SJSA1 (cell line): ENCODE measurements around the gene KCTD3. TPM values are rescaled to one million over a fixed set of nuclear protein-coding genes. Genes with fewer than 3 reads are reported as not detected.

Experiments
- DNase-seq, 2 experiments: peaks; one replicate each; pipeline ENCODE4 v3.0.0-alpha.2; 2015 to 2020; ENCODE audit warnings: low spot score in 2 of 2, low read depth in 1 of 2
- H3K27ac ChIP-seq: fragments of 250-450 bp; sonication (Bioruptor Pico); 2 replicates; pipeline ENCODE4 v1.5.1; 2020; ENCODE audit warnings: mild to moderate bottlenecking, moderate library complexity
- H3K27me3 ChIP-seq: fragments of 250-450 bp; sonication (Bioruptor Pico); replicated peaks from 2 replicates; pipeline ENCODE4 v1.5.1; 2020; ENCODE audit warnings: mild to moderate bottlenecking, moderate library complexity
- H3K36me3 ChIP-seq: fragments of 250-450 bp; sonication (Bioruptor Pico); 2 replicates; pipeline ENCODE4 v1.5.1; 2020; ENCODE audit warnings: mild to moderate bottlenecking
- H3K4me1 ChIP-seq: fragments of 250-450 bp; sonication (Bioruptor Pico); replicated peaks from 2 replicates; pipeline ENCODE4 v1.6.1; 2021; ENCODE audit warnings: mild to moderate bottlenecking
- H3K4me3 ChIP-seq: fragments of 250-450 bp; sonication (Bioruptor Pico); 2 replicates; pipeline ENCODE4 v1.5.1; 2020; ENCODE audit warnings: mild to moderate bottlenecking
- H3K9me3 ChIP-seq: fragments of 250-450 bp; sonication (Bioruptor Pico); replicated peaks from 2 replicates; pipeline ENCODE4 v1.5.1; 2020; ENCODE audit warnings: mild to moderate bottlenecking
- total RNA-seq: library from RNA; depleted of rRNA; stranded (reverse); fragments of >200 nt; shearing (Covaris generic); gene quantifications from 2 replicates; pipeline ENCODE4 v1.2.3, GENCODE V29; 2014

The KCTD3 gene
- total RNA-seq, 1 experiment from 2014 or later, result 35.2 TPM

DNA sequence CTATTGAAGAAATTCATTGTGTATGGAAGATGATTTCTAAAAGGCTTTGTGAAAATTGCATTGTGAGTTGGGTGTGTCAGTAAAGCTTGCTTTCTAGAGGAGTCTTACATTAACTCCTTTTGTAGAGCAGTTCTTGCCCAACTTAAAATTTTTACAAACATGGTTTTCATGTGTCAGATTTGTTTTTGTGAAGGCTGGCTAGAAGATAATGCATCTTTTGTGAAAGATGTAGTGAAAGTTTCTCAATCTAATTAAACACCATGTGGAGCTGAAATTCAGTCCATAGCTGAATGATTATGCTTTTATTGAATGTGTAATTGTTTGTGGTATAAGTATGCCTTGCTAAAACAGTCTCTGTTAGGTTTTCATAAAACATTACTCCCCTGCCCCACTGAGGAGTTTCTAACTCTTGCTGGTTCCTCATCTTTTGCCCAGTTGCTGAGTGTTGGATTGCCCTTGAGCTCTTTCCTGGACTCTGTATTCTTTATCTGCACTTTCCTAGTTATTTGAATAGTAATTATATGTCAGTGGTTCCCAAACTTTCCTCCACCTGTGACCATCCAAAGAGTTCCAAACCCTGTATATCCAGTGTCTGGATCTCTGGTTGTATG, 38.0 kb downstream of the KCTD3 start:
- no peak for DNase-seq
- Histone ChIP-seq H3K27ac (no peak overlapping the region), H3K9me3 (no peaks in the 10 kb centered on the region)

DNA sequence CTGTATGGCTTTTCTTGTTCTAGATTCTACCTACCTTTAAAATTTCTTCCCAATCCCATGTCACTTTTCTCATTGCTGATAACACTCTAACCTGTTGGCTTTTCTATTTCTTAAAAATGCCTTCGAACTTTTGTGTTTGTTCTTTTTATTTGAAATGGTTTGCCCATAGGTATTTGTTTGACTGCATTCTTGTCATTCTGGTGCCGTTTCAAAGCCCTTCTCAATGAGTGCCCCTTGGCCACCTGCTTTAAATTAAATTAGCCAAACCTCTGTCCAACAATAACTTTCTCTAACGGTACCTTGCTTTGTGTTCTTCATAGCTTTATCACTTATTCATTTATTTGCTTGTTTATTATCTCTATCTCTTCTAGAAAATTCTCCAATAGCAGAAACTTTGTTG, 38.9 kb downstream of the KCTD3 start:
- DNase-seq, result no peak
- Histone ChIP-seq H3K36me3 (peaks cover 25% of the 10 kb centered on the region), H3K4me1 (peaks cover 13% of the 10 kb centered on the region; the same call in 1 of the 2 replicates), H3K27me3 (no peaks in the 10 kb centered on the region), H3K9me3 (no peaks in the 10 kb centered on the region), H3K4me3 (no peak overlapping the region), H3K27ac (no peak overlapping the region)

More for the DNA sequence above, 38.0 kb downstream of the KCTD3 start:
- peaks cover 22% of the 10 kb centered on the region for H3K36me3 ChIP-seq
- H3K4me1 ChIP-seq, result peaks cover 13% of the 10 kb centered on the region; the same call in 1 of the 2 replicates
- H3K4me3 ChIP-seq, result no peak overlapping the region
- no peaks in the 10 kb centered on the region for H3K27me3 ChIP-seq

DNA sequence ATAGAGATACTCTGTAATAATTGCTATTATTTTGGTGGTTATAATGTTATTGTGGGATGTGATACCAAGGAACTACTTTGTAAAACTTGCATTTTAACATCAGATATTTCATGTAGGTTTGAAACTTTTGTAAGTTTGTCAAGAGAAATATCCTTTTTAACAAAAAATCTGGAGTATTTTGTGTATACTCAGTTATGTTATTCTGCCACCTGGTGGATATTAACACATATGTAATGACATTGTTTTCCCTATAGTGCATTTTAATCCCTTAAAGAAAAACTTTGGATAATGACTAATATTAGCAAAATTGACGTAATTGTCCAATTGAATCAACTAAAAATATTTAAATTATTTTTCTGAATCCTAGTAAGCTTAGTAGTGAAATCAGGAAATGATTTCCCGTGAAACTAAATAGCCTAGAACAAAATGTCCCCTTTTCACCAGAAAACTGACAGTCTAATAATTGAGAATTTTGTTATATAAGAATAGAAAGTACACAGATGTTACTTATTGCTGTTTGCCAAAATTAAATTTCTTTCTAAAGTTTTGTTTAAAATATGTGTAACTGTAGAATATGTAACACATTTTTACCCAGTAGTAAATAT, 39.6 kb downstream of the KCTD3 start:
- no peaks in the 10 kb centered on the region for H3K9me3 ChIP-seq
- no peaks in the 10 kb centered on the region for H3K27me3 ChIP-seq
- H3K4me1 ChIP-seq, result peaks cover 13% of the 10 kb centered on the region; the same call in 1 of the 2 replicates
- no peak overlapping the region for H3K4me3 ChIP-seq
- DNase-seq, result no peak
- H3K27ac ChIP-seq, result no peak overlapping the region
- H3K36me3 ChIP-seq, result peaks cover 25% of the 10 kb centered on the region

DNA sequence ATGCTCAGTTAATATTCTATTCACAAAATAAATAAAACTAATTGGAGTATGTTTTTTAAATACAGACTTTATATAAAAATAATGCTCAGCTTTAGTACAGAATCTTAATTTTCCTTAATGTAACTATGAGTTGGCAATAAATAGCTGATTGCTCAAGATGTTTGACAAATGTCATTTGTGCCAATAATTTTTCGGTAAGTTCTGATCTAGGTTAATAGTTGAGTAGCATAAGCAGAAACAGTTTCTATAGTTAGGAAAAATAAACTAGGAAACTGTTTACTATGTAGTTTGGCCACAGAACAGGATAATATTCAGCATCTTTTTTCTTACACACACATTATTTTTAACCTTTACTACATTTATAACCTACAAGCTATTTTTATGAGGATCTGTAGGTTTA, 40.3 kb downstream of the KCTD3 start:
- no peaks in the 10 kb centered on the region for H3K9me3 ChIP-seq
- peaks cover 31% of the 10 kb centered on the region for H3K36me3 ChIP-seq
- no peak overlapping the region for H3K4me3 ChIP-seq
- no peak overlapping the region for H3K27ac ChIP-seq
- peaks cover 12% of the 10 kb centered on the region; the same call in 1 of the 2 replicates for H3K4me1 ChIP-seq
- H3K27me3 ChIP-seq, result no peaks in the 10 kb centered on the region
- no peak for DNase-seq

DNA sequence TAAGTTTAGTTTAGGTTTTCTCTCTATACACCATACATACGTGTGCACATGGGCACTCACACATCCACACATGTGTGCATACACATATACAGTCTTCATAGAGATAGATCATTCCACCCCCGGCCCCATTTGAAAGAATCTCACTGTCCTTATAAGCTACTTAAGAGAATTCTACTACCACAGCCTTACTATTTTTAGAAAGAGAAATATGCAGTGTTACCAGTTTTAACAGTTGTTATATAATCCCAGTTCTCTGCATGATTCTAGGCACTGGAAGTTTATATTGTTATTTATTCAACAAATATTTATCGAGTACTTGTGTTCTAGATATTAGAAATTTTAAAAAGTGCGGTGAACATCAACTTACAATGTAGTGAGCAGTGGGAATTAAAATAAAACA, 41.5 kb downstream of the KCTD3 start:
- Histone ChIP-seq H3K27me3 (no peaks in the 10 kb centered on the region), H3K36me3 (peaks cover 43% of the 10 kb centered on the region), H3K4me3 (no peak overlapping the region), H3K4me1 (no peaks in the 10 kb centered on the region; the same call in 1 of the 2 replicates), H3K27ac (no peak overlapping the region), H3K9me3 (no peaks in the 10 kb centered on the region)
- no peak for DNase-seq

DNA sequence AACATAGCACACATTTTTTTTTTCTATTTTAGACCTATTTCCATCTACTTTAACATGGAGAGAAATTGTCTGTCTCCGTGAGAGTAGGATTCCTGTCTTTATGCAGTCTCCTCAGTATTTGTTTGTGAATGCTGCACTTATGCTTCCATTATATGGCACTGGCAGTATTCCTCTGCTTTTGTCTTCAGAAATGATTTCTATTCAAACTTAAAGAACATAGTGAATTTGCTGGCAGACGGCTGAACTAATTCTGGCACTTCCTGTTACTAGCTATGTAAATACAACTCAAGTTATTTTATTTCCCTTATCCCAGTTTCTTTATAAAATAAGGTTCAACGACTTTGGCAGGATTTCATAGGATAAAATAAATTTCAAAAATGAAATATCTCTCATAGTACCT, 45.3 kb downstream of the KCTD3 start:
- Histone ChIP-seq H3K27ac (no peak overlapping the region), H3K9me3 (no peaks in the 10 kb centered on the region)
- no peak for DNase-seq

DNA sequence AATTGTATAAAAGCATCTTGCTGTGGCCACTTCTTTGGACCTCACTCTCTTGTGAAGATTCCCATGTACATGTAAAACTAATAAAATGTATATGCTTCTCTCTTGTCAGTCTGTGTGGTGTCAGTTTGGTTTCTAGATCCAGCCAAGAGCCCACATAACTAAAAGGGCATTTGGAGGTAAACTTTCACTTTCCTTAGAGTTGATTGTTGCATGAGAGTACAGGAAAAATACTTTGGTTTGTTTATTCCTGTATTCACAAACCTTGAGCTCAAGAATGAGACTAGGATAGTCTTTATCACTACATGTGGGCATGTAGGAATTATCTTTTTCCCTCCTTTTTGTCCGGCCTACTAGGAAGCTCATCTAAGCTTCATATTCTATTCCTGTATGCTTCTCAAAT, 50.9 kb downstream of the KCTD3 start:
- peak in 1 of 2 experiments; percentile 22 for DNase-seq
- Histone ChIP-seq H3K27me3 (no peaks in the 10 kb centered on the region), H3K4me3 (no peak overlapping the region), H3K36me3 (peaks cover 43% of the 10 kb centered on the region), H3K9me3 (no peaks in the 10 kb centered on the region), H3K4me1 (peaks cover 6% of the 10 kb centered on the region; the same call in 1 of the 2 replicates), H3K27ac (no peak overlapping the region)

More for the DNA sequence above, 45.3 kb downstream of the KCTD3 start:
- Histone ChIP-seq H3K27me3 (no peaks in the 10 kb centered on the region), H3K36me3 (peaks cover 48% of the 10 kb centered on the region), H3K4me1 (no peaks in the 10 kb centered on the region), H3K4me3 (no peak overlapping the region)

DNA sequence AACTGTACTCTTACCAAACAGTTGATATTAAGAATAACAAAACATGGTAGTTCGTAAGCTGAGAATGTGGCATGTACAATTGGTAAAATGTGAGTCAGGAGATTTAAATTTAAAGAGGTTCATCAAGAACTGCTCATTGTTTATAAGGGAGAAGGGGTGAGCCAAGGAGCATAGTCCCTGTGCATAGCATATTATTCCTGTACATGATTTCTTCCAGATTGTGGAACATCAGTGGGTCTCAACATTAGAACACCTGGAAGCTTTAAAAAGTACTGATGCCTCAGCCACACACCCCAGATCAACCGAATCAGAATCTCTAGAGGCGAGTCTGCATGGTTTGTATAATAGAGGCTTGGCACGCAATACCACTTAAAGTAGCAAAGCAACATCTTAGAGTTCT, 56.1 kb downstream of the KCTD3 start:
- peaks cover 26% of the 10 kb centered on the region for H3K36me3 ChIP-seq
- H3K27ac ChIP-seq, result no peak overlapping the region
- no peak for DNase-seq

DNA sequence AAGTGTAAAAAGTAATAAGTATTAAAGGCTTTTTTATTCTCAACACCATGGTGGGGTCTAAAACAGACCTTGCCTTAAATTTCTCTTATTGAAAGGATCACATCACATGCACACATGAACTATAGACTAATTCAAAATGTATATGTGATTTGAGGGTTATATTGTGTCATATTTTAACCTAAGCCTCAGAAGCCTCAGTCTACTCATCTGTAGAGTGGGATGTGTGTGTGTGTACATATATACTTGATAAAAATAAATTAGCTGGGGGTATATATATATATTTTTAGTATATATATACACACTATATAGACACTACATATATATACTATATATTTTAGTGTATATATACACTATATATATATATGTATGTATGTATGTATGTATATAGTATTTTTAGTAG, 58.8 kb downstream of the KCTD3 start:
- Histone ChIP-seq H3K27ac (no peak overlapping the region), H3K4me1 (no peaks in the 10 kb centered on the region)

More for the DNA sequence above, 56.1 kb downstream of the KCTD3 start:
- Histone ChIP-seq H3K9me3 (no peaks in the 10 kb centered on the region), H3K4me3 (no peak overlapping the region), H3K4me1 (peaks cover 2% of the 10 kb centered on the region; the same call in 1 of the 2 replicates), H3K27me3 (no peaks in the 10 kb centered on the region)

DNA sequence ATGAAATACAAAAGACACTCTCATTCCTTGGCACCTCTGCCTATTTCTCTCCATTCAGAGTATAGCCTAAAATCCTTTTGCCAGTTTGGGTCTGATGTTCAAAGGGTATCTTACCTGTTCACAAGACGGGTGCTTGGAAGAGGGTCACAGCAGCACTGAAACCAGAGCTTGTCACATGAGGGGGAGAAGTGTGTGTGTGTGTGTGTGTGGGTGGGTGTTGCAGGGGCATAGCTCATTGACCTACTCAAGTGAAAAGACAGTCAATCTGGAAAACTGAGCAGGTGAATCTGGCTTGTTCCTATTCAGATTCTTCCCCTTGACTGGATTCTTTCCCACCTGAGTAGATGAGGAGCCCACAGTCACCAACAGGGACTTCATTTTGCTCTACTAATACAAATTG, 63.9 kb downstream of the KCTD3 start:
- Histone ChIP-seq H3K4me1 (no peaks in the 10 kb centered on the region), H3K9me3 (no peaks in the 10 kb centered on the region), H3K27ac (no peak overlapping the region), H3K4me3 (no peak overlapping the region), H3K27me3 (no peaks in the 10 kb centered on the region), H3K36me3 (no peaks in the 10 kb centered on the region)
- no peak for DNase-seq

More for the DNA sequence above, 58.8 kb downstream of the KCTD3 start:
- Histone ChIP-seq H3K4me3 (no peak overlapping the region), H3K9me3 (no peaks in the 10 kb centered on the region), H3K27me3 (no peaks in the 10 kb centered on the region), H3K36me3 (0 out of 2 replicates have a peak, but pooled peaks cover 4% of the 10 kb centered on the region)
- no peak for DNase-seq

DNA sequence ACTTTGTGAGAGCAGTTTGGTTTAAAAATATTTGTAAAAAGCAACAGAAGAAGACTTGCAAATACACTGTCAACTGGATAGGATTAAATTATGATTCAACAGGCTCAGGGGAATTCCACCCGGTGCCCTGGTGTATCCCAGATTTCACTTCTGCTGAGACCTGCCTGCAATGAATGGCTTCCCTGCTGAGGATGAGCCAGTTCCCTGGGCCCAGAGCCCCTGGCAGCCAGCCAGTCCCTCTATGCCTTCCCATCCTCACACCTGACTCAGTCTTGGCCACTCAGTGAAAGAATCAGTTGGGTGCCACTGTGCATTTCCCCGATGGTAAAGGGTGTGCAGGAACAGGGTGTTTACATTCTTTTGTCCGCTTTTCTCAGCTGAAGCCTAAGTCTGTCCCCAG, 64.4 kb downstream of the KCTD3 start:
- no peak for DNase-seq
- Histone ChIP-seq H3K27ac (no peak overlapping the region), H3K9me3 (no peaks in the 10 kb centered on the region), H3K4me3 (no peak overlapping the region), H3K36me3 (no peaks in the 10 kb centered on the region), H3K27me3 (no peaks in the 10 kb centered on the region), H3K4me1 (no peaks in the 10 kb centered on the region)

DNA sequence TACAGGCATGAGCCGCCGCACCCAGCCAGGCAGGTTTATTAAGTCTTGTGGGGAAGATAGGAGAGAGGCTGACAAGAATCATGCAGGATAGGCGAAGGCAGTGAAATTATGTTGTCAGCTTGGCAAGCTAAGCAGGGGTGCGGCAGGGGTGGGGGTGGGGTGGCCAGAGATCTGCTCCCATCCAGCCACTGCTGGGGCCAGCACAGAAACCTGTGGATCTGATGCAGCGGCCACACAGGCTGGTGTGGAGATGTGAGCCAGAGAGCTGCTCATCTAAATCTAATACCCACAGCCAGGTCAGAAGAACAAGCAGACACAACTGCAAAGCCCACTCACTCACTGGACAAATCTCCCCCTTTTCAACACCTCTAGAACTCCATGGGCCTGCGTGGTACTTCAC, 68.7 kb downstream of the KCTD3 start:
- Histone ChIP-seq H3K27ac (no peak overlapping the region), H3K4me1 (peaks cover 7% of the 10 kb centered on the region), H3K27me3 (no peaks in the 10 kb centered on the region), H3K36me3 (no peaks in the 10 kb centered on the region), H3K4me3 (no peak overlapping the region), H3K9me3 (no peaks in the 10 kb centered on the region)
- no peak for DNase-seq

DNA sequence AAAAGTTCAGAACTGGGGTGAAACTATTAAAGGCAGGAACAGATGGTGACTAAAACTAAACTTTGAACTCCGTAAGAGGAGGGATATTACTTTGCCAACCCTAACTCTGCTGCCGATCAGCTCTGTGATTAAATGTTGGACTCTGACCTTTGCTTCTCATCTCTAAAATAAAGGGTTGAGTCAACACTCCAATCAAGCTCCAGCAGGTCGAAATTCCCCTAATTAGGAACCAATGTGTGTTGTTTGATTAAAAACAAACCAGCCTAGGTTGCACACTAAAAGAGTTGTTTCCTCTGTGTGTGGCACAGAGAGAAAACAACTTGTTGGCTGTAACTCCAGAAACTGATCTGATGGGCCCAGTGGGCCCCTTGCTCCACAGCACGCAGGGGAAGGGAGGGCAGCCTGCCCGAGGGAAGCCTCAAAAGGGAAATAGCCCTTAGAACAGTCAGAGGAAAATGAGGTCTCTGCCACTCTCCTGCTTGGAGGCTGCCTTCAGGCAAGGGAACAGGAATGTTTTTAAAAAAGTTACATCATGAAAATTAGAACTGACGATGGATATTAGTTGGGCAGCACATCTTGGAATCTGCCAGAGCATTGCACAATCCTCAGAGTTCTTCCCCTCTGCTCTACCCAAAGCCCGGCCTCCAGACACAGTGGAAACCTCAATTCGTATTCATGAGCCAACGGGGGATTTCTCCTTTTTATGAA, 69.3 kb downstream of the KCTD3 start:
- no peak for DNase-seq
- Histone ChIP-seq H3K27me3 (no peaks in the 10 kb centered on the region), H3K36me3 (no peaks in the 10 kb centered on the region), H3K9me3 (no peaks in the 10 kb centered on the region), H3K27ac (no peak overlapping the region), H3K4me1 (peaks cover 7% of the 10 kb centered on the region), H3K4me3 (no peak overlapping the region)

DNA sequence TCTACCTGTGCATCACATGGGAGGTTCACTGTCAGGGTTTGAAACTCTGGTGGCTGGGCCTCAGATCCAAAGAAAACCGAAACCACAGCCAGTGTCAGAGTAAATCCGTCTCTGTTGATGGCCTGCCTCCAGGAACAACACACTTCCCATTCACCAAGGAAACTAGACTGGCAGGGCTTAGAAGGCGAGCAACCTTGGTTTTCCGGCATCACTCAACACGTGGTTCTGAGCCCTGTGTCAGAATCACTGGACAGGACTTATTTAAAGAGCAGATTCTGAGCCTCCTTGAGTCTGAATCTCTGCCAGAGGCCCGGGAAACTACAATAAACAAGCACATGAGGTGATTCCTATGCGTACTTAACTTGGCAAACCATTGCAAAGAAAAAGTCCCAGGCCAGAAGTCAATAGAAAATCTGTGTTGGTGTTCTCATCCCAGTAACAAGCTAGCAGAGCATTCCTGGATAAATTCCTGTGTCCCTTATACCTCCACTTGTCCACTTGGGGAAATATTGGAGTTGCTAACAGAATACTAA, 70.0 kb downstream of the KCTD3 start:
- H3K9me3 ChIP-seq, result no peaks in the 10 kb centered on the region
- peaks cover 7% of the 10 kb centered on the region for H3K4me1 ChIP-seq
- H3K4me3 ChIP-seq, result no peak overlapping the region
- no peaks in the 10 kb centered on the region for H3K27me3 ChIP-seq
- peak in 1 of 2 experiments; percentile 15 for DNase-seq
- no peaks in the 10 kb centered on the region for H3K36me3 ChIP-seq
- H3K27ac ChIP-seq, result no peak overlapping the region
